ENCODE measurements around the gene PAPSS1. TPM values are rescaled to one million over a fixed set of nuclear protein-coding genes. Genes with fewer than 3 reads are reported as not detected.

PAPSS1 gene
- total RNA-seq, 1 donor from 2014 or later, result 140 TPM

- peaks cover 25% of the 10 kb centered on the region for H3F3A ChIP-seq (ENCODE audit: low read depth)
- TF ChIP-seq EZH2phosphoT487 (IDR thresholded peaks at IDR 0.05) (no peak), CTCF (IDR thresholded peaks at IDR 0.05) (no peak), EZH2 (IDR thresholded peaks at IDR 0.05) (no peak)
- peaks cover 32% of the 10 kb centered on the region for H3K4me1 Mint-ChIP-seq
- H3K4me2 ChIP-seq, result peak overlapping the region; percentile 60
- peaks cover 4% of the 10 kb centered on the region for H3K9me3 ChIP-seq (ENCODE audit: low read depth)
- H3K27me3 ChIP-seq, result no peaks in the 10 kb centered on the region
- H3K79me2 ChIP-seq (ENCODE audit: low read depth), result no peaks in the 10 kb centered on the region
- no peak overlapping the region for H3K9ac ChIP-seq
- no peak overlapping the region for H2AFZ ChIP-seq (replicated peaks)
- no peak overlapping the region for H3K4me3 ChIP-seq
- H3K4me1 ChIP-seq, result peaks cover 35% of the 10 kb centered on the region
- no peaks in the 10 kb centered on the region for H4K20me1 ChIP-seq (ENCODE audit: low read depth)
- DNase-seq (ENCODE audit: low spot score), result peak; percentile 84
- H3K4me3 Mint-ChIP-seq, result no peak overlapping the region
- H3K27me3 Mint-ChIP-seq (ENCODE audit: insufficient read depth, low read depth), result peaks cover 3% of the 10 kb centered on the region
- H3K27ac ChIP-seq, result peak overlapping the region; percentile 91
- H3K36me3 ChIP-seq, result peaks cover 7% of the 10 kb centered on the region
- peaks cover 48% of the 10 kb centered on the region for H3K9me3 Mint-ChIP-seq
- peak overlapping the region; percentile 91 for H3K27ac Mint-ChIP-seq
- no peaks in the 10 kb centered on the region for H3K36me3 Mint-ChIP-seq
Measured at GRCh38 chr4:107564326-107564725, 155.7 kb downstream of the PAPSS1 start.

Other genes starting within 250 kb of the PAPSS1 start
- gene SGMS2, start 104.7 kb upstream of the PAPSS1 start, total RNA-seq (ENCODE audit: low replicate concordance), result 0.87 and 1.1 TPM in 2 replicates
- 6.4 and 8.4 TPM in 2 replicates for gene CYP2U1, start 211.3 kb upstream of the PAPSS1 start, total RNA-seq (ENCODE audit: low replicate concordance)

All from neural progenitor cell (in vitro differentiated cells).